AG20443 (cell line): ENCODE data around the gene CCDC183.
"Not testable (repeated sequence)": the region's sequence is repeated elsewhere in the genome, so short reads cannot be mapped to it uniquely, and the experiment has no call there.

Source experiments
- DNase-seq: peaks from one replicate; pipeline ENCODE4 v3.0.0; 2012; ENCODE audit warnings: low spot score, mixed read lengths

CCDC183 gene

GRCh38 chr9:136838314-136839228, 42.4 kb downstream of the CCDC183 start:
- no peak for DNase-seq

DNA sequence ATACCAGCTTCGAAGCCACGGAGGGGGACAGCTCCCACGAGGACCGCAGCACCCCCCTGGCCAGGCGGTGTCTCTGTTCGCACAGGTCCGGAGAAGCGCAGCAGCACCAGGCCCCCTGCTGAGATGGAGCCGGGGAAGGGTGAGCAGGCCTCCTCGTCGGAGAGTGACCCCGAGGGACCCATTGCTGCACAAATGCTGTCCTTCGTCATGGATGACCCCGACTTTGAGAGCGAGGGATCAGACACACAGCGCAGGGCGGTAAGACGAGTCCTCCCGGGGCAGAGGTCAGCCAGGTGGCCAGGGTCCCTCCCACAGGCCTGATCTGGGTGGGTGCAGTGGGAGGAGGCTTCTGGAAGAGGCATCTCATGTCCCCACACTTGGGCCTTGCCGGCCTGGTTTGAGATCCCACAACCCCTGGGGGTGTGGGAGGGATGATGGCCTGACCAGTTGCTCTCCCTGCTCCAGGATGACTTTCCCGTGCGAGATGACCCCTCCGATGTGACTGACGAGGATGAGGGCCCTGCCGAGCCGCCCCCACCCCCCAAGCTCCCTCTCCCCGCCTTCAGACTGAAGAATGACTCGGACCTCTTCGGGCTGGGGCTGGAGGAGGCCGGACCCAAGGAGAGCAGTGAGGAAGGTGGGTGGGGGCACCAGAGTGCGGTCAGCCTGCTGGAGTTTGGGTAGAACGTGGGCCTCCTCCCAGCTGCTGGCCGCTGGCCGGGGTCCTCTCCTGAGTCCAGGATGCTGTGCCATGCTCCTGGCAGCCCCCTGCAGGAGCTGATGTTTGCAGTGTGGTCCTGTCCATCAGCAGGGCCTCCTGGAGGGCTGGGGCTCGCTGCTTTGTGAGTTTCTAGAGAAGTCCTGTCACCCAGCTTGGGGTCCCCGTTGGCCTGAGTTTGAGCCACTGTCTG, 43.3 kb downstream of the CCDC183 start:
- DNase-seq, result no peak

DNA sequence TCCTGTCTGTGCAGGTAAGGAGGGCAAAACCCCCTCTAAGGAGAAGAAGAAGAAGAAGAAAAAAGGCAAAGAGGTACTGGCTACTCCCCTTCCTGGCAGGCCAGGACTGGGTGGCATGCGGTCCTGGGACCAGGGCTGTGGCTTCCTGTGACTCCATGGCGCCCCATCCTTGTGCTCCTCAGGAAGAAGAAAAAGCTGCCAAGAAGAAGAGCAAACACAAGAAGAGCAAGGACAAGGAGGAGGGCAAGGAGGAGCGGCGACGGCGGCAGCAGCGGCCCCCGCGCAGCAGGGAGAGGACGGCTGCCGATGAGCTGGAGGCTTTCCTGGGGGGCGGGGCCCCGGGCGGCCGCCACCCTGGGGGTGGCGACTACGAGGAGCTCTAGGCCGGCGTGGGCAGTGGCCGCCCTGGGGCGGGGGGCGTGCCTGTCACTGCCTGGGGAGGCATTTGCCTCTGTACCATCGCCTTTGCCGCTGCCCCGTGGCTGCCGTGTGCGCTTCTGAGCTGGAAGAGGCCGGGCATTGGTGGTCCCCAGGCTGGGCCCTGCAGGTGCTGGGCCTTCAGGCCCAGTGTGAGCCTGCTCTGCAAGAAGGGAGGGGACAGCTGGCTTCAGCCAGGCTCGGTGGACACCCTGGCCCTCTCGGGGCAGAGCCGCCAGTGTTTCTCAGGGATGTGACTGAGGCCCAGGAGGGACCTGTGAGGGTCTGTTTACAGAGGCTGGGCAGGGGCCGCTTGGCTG, 44.2 kb downstream of the CCDC183 start:
- DNase-seq, result no peak

GRCh38 chr9:136840877-136841645, 44.9 kb downstream of the CCDC183 start:
- peak; percentile 50 for DNase-seq

GRCh38 chr9:136841646-136842379, 45.7 kb downstream of the CCDC183 start:
- DNase-seq, result not testable (repeated sequence)

DNA sequence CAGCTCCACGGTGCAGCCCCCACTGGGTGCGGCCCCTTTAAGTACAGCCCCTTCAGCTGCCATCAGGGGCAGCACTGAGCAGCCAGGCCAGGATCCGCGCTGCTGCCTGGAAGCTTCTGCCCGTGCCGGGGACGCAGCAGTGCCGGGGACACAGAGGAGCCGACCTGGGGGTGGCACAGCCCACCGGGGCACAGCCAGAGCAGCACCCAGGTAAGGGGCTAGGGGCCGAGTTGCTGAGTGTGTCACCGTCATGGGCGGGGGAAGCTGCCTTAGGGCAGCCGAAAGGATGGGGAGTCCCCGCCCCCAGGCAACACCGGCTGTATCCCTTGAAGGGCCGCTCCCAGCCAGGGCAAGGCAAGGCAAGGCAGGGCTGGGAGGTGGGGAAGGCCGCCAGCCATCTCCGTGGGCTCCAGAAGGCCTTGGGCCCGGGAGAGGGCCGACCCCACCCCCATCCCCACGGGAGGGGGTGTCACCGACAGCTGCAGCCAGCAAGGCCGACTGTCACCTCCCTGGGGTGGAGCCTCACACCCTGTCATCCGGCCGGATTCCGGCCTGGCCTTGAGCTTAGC, 46.3 kb downstream of the CCDC183 start, which contains the start of gene AJM1:
AJM1 (plus strand) TSS at position 99 of the 569 bp plus-strand sequence. CDS start 1,937 bp downstream, outside the sequence.
- DNase-seq, result peak; percentile 86

DNA sequence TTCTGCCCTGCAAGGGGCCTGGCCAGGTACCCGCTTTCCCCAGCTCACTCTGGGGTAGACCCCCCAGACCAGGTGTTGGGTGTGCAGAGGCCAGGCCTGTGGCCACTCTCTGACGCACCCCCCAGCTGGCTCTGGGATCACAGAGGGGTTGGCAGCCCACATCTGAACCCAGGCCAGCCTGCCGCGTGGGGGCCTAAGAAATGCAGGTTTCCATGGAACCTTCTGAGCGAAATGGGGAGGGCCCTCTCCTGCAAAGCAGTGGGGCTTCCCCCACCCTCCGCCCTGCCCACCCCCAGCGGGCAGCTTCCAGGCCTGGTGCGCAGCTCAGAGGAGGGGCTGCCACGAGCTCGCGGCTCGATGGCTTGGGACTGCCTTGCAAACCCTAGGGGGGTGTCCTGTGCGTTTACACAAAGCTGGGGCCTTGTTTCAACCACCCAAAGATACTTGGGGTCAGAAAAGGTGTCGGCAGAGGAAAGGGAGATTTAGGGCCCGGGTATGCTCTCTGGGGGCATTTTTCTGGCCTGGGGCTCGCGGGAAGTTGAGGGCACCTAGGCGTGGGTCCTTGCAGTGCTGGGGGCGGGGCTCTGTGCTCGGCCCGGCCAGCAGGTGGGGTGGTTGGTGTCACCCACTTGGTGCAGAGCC, 47.1 kb downstream of the CCDC183 start:
- DNase-seq, result not testable (repeated sequence)

DNA sequence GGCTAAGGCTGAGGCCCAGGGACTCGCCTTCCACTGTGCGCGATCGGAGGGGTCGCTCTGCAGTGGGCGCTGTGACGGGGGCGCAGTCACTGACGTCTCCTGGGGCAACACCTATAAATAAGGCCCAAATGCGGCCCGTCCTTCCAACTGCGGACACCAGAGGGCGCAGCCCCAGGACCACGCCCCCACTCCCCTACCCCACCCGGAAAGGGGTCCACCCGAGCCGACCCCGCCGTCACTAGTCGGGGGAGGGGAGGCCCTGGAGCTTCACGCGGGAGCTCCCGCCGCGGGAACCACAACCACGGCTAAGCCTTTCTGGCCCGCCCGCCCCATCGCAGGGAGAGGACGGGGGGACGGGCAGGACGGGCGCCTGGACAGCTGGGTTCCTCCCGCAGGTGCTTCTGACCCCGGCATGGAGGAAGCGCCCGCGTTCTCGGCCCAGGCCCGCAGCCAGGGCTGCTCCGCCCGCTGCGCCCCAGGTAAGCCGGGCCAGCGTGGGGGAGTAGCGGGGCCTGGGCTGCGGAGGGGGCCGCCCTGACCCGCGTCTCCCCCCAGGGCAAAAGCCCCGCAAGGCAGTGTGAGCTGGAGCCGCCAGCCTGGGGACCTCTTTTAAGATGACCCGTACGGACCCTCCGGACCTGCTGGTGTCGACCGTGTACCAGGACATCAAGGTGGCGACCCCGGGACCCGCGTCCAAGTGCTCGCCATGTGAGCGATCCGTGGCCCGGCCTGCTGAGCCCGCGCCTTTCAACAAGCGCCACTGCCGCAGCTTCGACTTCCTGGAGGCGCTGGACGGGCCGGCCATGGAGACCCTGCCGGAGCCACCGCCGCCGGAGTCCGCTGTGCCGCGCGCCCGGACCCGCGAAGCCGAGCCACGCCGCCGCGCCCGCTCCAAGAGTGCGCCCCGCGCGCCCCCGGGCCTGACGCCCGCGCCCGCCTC, 47.9 kb downstream of the CCDC183 start:
- not testable (repeated sequence) for DNase-seq

DNA sequence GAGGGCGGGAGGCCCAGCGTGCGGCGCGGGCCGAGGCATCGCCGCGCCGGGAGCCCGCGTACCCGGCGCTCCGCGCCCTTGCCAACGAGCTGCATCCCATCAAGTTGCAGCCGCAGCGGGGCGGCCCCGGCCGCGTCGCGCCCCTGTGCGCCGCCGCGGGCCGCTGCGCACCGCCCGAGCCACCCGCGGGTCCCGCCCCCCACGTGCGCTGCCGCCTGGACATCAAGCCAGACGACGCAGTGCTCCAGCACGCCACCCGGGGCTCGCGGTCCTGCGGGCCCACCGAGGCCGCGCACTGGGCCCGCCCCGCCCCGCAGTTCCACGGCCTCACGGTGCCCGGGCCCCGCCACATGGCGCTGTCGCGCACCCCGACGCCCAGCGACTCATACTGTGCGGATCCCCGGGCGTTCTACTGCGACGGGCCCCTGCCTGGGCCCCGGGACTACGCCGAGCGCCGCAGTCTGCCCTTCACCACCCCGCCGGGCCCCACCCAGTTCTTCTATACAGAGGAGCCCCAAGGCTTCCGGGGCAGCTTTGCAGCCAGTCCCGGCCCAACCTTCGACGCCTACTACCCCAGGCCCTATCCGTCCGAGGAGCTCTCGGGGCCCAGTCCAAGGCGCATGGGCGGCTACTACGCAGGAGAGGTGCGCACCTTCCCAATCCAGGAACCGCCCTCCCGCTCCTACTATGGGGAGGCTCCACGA, 48.8 kb downstream of the CCDC183 start:
- DNase-seq, result no peak

DNA sequence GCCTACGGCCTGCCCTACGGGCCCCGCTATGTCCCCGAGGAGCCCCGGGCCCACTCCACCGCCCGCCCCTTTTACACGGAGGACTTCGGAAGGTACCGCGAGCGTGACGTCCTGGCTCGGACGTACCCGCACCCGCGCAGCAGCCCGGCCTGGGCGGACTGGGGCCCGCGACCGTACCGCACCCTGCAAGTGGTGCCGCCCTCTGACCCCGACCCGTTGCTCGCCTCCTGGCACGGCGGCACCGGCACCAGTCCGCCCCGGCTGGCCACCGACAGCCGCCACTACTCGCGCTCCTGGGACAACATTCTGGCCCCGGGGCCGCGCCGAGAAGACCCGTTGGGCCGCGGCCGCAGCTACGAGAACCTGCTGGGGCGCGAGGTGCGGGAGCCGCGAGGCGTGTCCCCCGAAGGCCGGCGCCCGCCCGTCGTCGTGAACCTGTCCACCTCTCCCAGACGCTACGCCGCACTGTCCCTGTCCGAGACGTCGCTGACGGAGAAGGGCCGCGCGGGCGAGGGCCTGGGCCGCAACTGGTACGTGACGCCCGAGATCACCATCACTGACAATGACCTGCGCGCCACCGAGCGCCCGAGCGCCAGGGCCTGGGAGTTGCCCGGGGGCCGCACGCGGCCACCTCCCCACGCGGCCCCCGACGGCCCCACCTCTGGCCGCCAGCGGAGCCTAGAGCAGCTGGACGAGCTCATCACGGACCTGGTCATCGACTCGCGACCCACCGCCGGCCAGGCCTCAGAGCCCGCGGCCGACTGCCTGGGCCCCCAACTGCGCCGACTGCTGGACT, 49.5 kb downstream of the CCDC183 start:
- no peak for DNase-seq

GRCh38 chr9:136846376-136847087, 50.4 kb downstream of the CCDC183 start:
- no peak for DNase-seq

DNA sequence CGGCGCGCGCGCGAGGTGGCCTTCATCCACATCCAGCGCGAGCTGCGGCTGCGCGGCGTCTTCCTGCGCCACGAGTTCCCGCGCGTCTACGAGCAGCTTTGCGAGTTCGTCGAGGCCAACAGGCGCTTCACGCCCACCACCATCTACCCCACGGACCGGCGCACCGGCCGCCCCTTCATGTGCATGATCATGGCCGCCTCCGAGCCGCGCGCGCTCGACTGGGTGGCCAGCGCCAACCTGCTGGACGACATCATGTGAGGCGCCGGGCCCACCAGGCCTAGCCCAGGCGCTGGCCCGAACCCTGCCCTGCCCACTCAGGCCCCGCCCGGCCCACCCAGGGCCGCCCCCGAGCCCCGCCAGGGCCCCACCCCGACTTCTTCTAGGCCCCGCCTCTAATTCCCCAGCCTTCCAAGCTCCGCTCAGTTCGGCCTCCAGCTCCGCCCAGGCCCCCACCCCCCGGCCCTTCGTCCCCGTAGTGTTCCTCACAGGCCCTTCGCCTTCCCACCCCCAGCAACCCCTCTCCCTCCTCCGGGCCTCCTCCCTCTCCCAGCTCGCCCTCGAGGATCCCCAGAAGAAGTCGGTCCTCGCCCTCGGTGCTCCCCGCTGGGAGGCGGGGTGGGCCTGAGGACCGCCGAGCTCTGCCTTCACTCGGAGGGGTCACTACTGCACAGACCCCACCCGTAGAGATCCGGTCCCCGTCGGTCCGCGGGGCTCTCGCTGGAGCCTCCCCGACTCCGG, 51.1 kb downstream of the CCDC183 start:
- peak; percentile 55 for DNase-seq

DNA sequence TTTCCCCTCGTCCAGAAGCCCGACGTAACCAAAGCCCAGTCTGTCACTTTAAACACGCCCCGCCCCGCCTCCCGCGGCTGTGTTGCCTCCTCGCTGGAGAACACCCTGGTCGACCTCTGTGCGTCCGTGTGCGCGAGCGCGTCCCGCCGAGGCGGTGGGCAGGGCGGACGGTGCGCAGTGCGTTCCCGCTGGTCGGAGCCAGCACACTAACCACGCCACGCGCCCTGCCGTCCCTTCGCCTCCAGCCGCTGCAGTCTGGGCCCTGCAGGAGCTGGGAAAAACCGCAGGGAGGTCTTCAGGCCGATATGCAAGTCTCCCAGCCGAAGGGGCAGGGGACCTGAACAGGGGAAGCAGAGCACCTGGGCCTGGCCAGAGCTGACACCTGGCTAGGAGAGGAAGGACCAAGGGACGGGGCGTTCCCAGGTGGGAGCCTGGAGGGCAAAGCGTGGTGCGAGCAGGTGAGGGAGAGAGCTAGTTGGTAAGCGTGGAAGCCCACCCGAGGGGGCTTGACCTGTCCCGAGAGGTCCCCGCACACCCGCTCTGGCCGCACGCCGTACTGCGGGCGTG, 51.8 kb downstream of the CCDC183 start:
- DNase-seq, result peak; percentile 80

GRCh38 chr9:136848393-136849037, 52.4 kb downstream of the CCDC183 start:
- DNase-seq, result peak; percentile 62
